Duodenal mucosa (tissue), 2 donors: ENCODE measurements around the gene DBI.
"Not testable (repeated sequence)": the region's sequence is repeated elsewhere in the genome, so short reads cannot be mapped to it uniquely, and the experiment has no call there.

ENCODE experiments used
- H3K27ac ChIP-seq: one replicate; pipeline ENCODE4 v1.7.0; 2013; ENCODE audit warnings: low read depth, low read length
- H3K27me3 ChIP-seq, 2 donors: one replicate each; pipeline ENCODE4 v1.7.0; 2013; ENCODE audit warnings: low read length in 2 of 2, control low read depth in 1 of 2; ENCODE audit not compliant: insufficient read depth in 2 of 2, control insufficient read depth in 1 of 2
- H3K36me3 ChIP-seq, 2 donors: one replicate each; pipeline ENCODE4 v1.7.0; 2013; ENCODE audit warnings: low read length in 2 of 2, control low read depth in 1 of 2; ENCODE audit not compliant: insufficient read depth in 2 of 2, control insufficient read depth in 1 of 2
- H3K4me1 ChIP-seq, 2 donors: one replicate each; pipeline ENCODE4 v1.7.0; 2013; ENCODE audit warnings: low read length in 2 of 2, control low read depth in 1 of 2; ENCODE audit not compliant: insufficient read depth in 2 of 2, control insufficient read depth in 1 of 2
- H3K4me3 ChIP-seq, 2 donors: one replicate each; pipeline ENCODE4 v1.7.0; 2013; ENCODE audit warnings: low read length in 2 of 2, low read depth in 1 of 2
- H3K9ac ChIP-seq, 2 donors: one replicate each; pipeline ENCODE4 v1.7.0; 2013; ENCODE audit warnings: low read length in 2 of 2, low read depth in 1 of 2
- H3K9me3 ChIP-seq, 2 donors: one replicate each; pipeline ENCODE4 v1.7.0; 2013; ENCODE audit warnings: low read length in 2 of 2, control low read depth in 1 of 2; ENCODE audit not compliant: control insufficient read depth in 1 of 2

The DBI gene

DNA sequence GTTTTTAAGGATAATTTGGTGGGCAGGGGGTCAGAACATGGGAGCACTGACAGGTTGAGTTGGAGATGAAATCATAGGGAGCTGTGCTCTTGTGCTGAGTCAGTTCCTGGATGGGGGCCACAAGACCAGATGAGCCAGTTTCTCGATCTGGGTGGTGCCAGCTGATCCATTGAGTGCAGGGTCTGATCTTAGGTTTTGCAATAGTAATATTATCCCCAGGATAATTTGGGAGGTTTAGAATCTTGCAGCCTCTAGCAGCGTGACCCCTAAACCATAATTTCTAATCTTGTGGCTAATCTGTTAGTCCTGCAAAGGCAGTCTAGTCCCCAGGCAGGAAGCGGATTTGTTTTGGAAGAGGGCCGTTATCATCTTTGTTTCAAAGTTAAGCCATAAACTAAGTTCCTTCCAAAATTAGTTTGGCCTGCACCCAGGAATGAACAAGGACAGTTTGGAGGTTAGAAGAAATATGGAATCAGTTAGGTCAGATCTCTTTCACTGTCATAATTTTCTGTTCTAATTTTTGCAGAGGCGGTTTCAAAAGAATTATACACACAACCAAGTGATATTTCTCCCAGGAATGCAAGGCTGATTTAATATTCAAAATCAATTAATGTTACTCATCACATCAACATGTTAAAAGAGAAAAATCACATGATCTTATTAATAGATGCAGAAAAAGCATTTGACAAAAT, 23.0 kb downstream of the DBI start:
- Histone ChIP-seq H3K9ac (no peak overlapping the region), H3K9me3 (no peaks in the 10 kb centered on the region), H3K4me3 (no peak overlapping the region), H3K27me3 (no peaks in the 10 kb centered on the region), H3K4me1 (peaks cover 4 to 9% of the 10 kb centered on the region in 2 donors), H3K27ac (no peak overlapping the region), H3K36me3 (no peaks in the 10 kb centered on the region)

DNA sequence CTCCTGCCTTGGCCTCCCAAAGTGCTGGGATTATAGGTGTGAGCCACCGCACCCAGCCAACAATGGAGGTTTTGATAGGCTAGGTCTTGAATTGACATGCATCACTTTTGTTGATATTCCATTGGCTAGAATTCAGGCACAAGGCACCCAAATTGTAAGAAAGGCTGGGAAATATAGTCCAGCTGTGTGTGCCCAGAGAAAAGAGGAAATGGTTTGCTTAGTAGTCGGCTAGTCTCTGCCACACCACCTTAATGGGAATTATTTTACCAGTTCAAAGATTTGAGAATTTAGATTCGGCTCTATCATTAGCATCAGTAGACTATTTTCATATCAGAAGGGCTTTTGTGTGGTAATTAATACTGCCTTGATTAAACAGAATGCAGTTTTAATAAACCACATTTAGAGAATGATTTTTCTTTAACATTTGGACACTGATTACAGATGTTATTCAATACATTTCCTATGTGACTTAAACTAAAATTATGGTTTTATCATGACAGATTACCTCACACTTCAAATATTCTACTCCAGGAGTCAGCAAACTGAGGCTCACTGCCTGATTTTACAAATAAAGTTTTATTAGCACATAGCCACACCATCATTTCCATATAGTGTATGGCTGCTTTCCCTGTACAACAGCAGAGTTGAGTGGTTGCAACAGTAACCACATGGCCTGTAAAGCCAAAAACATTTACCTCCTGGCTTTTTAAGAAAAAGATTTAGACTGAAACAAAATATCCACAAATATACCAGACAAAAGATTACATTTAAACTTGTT, 27.4 kb downstream of the DBI start:
- Histone ChIP-seq H3K36me3 (no peaks in the 10 kb centered on the region), H3K9me3 (no peaks in the 10 kb centered on the region), H3K4me1 (no peaks in the 10 kb centered on the region), H3K27me3 (no peaks in the 10 kb centered on the region), H3K4me3 (no peak overlapping the region), H3K9ac (no peak overlapping the region), H3K27ac (no peak overlapping the region)

GRCh38 chr2:119397196-119397595, 30.4 kb downstream of the DBI start:
- Histone ChIP-seq H3K4me1 (peaks cover 1% of the 10 kb centered on the region in 2 donors), H3K9me3 (no peaks in the 10 kb centered on the region), H3K27me3 (no peaks in the 10 kb centered on the region), H3K9ac (no peak overlapping the region), H3K36me3 (no peaks in the 10 kb centered on the region), H3K4me3 (no peak overlapping the region), H3K27ac (no peak overlapping the region)

GRCh38 chr2:119402106-119402505, 35.3 kb downstream of the DBI start:
- Histone ChIP-seq H3K27ac (no peak overlapping the region), H3K9me3 (no peaks in the 10 kb centered on the region), H3K9ac (no peak overlapping the region), H3K4me3 (no peak overlapping the region), H3K36me3 (no peaks in the 10 kb centered on the region), H3K4me1 (peaks cover 10 to 13% of the 10 kb centered on the region in 2 donors), H3K27me3 (no peaks in the 10 kb centered on the region)

DNA sequence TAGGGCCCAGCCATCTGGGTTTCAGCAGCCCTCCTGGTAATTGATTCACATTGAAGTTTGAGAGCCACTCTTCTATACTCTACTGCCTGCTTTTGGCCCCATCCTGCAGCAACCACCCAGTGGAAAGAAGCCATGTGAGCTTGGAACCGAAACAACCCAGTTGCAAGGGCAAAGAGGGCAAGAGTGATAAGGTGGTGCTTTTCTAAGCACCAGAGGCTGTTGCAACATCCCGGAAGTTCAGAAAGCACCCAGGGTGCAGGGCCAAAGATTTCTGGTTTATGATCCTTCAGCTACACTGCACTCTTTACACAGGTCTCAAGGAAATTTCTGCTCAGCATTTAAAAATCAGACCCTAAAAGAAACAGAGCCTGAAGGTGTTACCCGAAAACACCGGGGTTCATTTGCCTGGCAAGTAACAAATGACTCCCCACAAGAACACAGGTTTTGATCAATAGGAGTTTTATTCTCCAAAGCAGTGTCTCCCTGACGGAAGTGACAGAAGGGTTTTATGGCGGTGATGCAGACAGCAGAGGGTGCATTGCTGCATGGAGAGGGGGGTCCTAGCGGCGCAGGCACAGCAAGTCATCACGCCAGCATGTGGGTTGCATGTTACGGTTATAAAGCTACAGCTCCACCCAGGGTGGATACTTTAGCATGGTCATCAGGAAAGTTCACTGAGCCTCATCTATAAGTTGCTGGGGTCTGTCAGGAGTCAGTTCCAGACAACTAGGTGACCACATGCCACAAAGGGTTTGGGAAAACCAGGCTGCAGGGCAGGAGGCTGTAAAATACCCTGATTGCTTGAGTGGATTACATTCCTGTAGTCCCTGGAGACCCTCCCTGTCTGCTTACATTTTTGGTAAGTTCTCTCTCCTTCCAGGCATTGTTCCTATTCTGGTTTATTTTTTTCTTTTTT, 36.1 kb downstream of the DBI start:
- Histone ChIP-seq H3K4me1 (peaks cover 10 to 14% of the 10 kb centered on the region in 2 donors), H3K36me3 (no peaks in the 10 kb centered on the region), H3K4me3 (peak overlapping the region in 1 of 2 donors; percentile 28), H3K27me3 (no peaks in the 10 kb centered on the region), H3K9me3 (no peaks in the 10 kb centered on the region), H3K27ac (no peak overlapping the region), H3K9ac (peak overlapping the region; percentile 9 to 32)

DNA sequence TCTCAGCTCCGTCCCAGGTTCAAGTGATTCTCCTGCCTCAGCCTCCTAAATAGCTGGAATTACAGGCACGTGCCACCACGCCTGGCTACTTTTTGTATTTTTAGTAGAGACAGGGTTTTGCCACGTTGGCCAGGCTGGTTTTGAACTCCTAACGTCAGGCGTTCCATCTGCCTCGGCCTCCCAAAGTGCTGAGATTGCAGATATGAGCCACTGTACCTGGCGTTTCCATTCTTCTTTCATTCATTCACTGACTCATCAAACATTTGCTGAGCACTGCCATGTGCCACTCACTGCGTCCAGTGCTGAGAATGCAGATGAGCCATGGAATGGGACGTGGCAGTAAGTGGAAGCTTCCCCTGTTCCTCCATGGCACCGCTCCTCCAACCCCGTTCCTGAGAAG, 36.8 kb downstream of the DBI start:
- H3K36me3 ChIP-seq, H3K27ac ChIP-seq, H3K4me3 ChIP-seq, H3K27me3 ChIP-seq, H3K9me3 ChIP-seq, H3K9ac ChIP-seq: not testable (repeated sequence)
- peaks cover 10 to 17% of the 10 kb centered on the region in 2 donors for H3K4me1 ChIP-seq

DNA sequence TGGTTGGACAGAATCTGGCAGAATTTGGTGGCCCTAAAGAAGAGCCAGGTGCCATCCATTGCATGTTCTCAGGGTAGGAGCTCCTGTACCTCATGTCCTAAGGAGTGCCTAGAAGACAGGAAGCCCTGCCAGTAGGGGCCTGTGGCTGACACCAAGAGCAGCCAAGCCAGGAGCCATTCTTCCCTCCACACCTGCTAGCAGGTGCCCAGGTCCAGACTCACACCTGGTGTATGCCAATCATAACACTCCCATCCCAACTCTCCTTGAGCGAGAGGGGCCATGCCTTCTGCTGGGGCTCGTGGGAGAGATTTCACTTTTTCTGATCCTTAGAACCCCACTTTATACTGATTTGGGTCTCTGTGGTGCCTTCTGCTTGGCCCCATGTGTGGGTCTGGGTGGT, 38.4 kb downstream of the DBI start:
- no peak overlapping the region for H3K4me3 ChIP-seq
- peaks cover 10 to 17% of the 10 kb centered on the region in 2 donors for H3K4me1 ChIP-seq
- H3K9me3 ChIP-seq: no peaks in the 10 kb centered on the region
- no peak overlapping the region for H3K27ac ChIP-seq
- no peaks in the 10 kb centered on the region for H3K27me3 ChIP-seq
- no peak overlapping the region for H3K9ac ChIP-seq
- no peaks in the 10 kb centered on the region for H3K36me3 ChIP-seq

GRCh38 chr2:119407430-119408220, 40.8 kb downstream of the DBI start:
- H3K4me3 ChIP-seq: no peak overlapping the region
- H3K27ac ChIP-seq: no peak overlapping the region

DNA sequence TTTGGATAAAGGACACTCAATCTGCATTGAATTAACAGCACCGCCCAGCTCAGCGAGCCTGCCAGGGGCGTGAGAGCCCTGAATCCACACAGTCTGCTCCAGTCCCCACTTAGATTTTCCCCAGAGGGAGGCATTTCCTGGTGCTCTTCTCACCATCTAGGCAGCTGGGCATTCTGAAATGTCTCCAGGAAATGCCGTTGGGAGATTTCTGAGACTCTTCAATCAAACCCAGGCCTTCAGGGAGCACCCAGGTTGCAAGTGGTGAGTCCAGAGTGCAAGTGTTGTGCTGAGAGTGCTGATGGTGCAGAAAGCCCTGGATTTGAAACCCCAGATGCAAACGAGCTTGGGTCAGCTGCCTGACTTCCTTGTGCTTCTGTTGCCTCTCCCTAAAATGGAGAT, 41.4 kb downstream of the DBI start:
- H3K9me3 ChIP-seq: no peaks in the 10 kb centered on the region
- peaks cover under 1 to 6% of the 10 kb centered on the region in 2 donors for H3K4me1 ChIP-seq
- no peak overlapping the region for H3K9ac ChIP-seq
- H3K4me3 ChIP-seq: no peak overlapping the region
- no peaks in the 10 kb centered on the region for H3K36me3 ChIP-seq
- H3K27me3 ChIP-seq: no peaks in the 10 kb centered on the region
- H3K27ac ChIP-seq: no peak overlapping the region

More at GRCh38 chr2:119407430-119408220, 40.8 kb downstream of the DBI start:
- no peak overlapping the region for H3K9ac ChIP-seq
- peaks cover 5 to 12% of the 10 kb centered on the region in 2 donors for H3K4me1 ChIP-seq
- H3K36me3 ChIP-seq: no peaks in the 10 kb centered on the region
- no peaks in the 10 kb centered on the region for H3K9me3 ChIP-seq
- H3K27me3 ChIP-seq: no peaks in the 10 kb centered on the region
